Measurements from ENCODE around the gene INO80D.
"Not testable (repeated sequence)": the region's sequence is repeated elsewhere in the genome, so short reads cannot be mapped to it uniquely, and the experiment has no call there.

The INO80D gene

DNA sequence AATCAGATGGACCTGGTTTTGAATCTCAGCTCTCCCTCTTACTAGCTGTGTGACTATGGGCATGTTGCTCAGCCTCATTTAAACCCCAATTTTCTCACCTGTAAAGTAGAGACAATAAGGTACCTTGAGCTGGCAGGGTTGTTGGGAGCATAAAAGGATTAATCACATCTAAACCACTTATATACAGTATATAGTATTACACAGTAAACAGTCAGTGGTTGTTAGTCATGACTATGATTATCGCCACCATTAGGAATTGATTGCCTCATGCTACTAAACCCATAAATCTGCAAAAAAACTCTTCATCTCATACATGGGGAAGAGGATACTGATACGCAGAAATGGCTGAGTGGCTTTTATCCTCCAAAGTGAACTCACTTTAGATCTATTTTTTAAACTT, 65.8 kb downstream of the INO80D start:
- Histone ChIP-seq H3K27me3 (ENCODE audit: insufficient read depth, low read length) (no peaks in the 10 kb centered on the region), H2BK5ac (ENCODE audit: low read depth, low read length, poor library complexity) (no peak overlapping the region), H2BK12ac (ENCODE audit: low read length) (no peak overlapping the region), H3K9ac (ENCODE audit: low read length) (no peak overlapping the region), H3K4me3 (ENCODE audit: low read depth, low read length) (no peak overlapping the region), H3K4ac (ENCODE audit: low read depth, low read length) (no peak overlapping the region), H3K27ac (ENCODE audit: low read depth, low read length) (no peak overlapping the region), H2BK120ac (ENCODE audit: insufficient read depth, low read length, poor library complexity) (no peak overlapping the region), H4K8ac (ENCODE audit: low read depth, low read length) (no peak overlapping the region), H3K79me2 (ENCODE audit: control insufficient read depth, insufficient read depth, low read length, poor library complexity) (no peaks in the 10 kb centered on the region), H3K79me1 (ENCODE audit: low read length) (no peaks in the 10 kb centered on the region), H4K91ac (ENCODE audit: low read depth, low read length) (no peak overlapping the region), H3K23ac (ENCODE audit: low read length) (no peak overlapping the region), H3K4me1 (ENCODE audit: control insufficient read depth in 1 of 2, insufficient read depth in 2 of 2, low read length in 2 of 2) (no peaks in the 10 kb centered on the region), H3K4me2 (ENCODE audit: low read length) (no peak overlapping the region), H3K14ac (ENCODE audit: low read length) (no peak overlapping the region), H3K36me3 (ENCODE audit: control insufficient read depth in 1 of 2, insufficient read depth in 2 of 2, low read length in 2 of 2) (peaks cover 14 to 17% of the 10 kb centered on the region in 2 experiments), H3K18ac (ENCODE audit: low read length) (no peak overlapping the region), H3K9me3 (ENCODE audit: insufficient read depth, low read depth, low read length) (peaks cover 7% of the 10 kb centered on the region), H2AFZ (ENCODE audit: insufficient read depth, low read length, poor library complexity) (no peak overlapping the region), H4K12ac (ENCODE audit: low read depth, low read length) (no peak overlapping the region), H2AK5ac (ENCODE audit: low read length) (no peak overlapping the region)
- WGBS (ENCODE audit: extremely low coverage, insufficient coverage, insufficient read length) = no CpG with 5 or more reads among the region's 2 CpGs
- no peak for DNase-seq

DNA sequence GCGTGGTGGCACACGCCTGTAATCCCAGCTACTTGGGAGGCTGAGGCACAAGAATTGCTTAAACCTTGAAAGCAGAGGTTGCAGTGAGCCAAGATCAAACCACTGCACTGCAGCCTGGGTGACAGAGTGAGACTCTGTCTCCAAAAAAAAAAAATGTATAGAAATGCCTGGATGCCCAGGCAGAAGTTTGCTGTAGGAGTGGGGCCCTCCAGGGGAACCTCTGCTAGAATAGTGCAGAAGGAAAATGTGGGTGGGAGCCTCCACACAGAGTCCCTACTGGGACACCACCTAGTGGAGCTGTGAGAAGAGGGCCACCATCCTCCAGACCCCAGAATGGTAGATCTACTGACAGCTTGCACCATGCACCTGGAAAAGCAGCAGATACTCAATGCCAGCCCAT, 70.2 kb downstream of the INO80D start:
- H3K79me1 ChIP-seq (ENCODE audit: low read length); H3K23ac ChIP-seq (ENCODE audit: low read length); H3K4ac ChIP-seq (ENCODE audit: low read depth, low read length); DNase-seq; H3K9ac ChIP-seq (ENCODE audit: low read length); H3K4me3 ChIP-seq (ENCODE audit: low read depth, low read length); H2BK120ac ChIP-seq (ENCODE audit: insufficient read depth, low read length, poor library complexity); H3K27me3 ChIP-seq (ENCODE audit: insufficient read depth, low read length); H3K9me3 ChIP-seq (ENCODE audit: insufficient read depth, low read depth, low read length); H3K79me2 ChIP-seq (ENCODE audit: control insufficient read depth, insufficient read depth, low read length, poor library complexity); H3K4me1 ChIP-seq (ENCODE audit: control insufficient read depth in 1 of 2, insufficient read depth in 2 of 2, low read length in 2 of 2); H2AK5ac ChIP-seq (ENCODE audit: low read length); H3K18ac ChIP-seq (ENCODE audit: low read length); H4K91ac ChIP-seq (ENCODE audit: low read depth, low read length); H2BK12ac ChIP-seq (ENCODE audit: low read length); H3K4me2 ChIP-seq (ENCODE audit: low read length); H4K8ac ChIP-seq (ENCODE audit: low read depth, low read length); H2AFZ ChIP-seq (ENCODE audit: insufficient read depth, low read length, poor library complexity); H3K27ac ChIP-seq (ENCODE audit: low read depth, low read length); H2BK5ac ChIP-seq (ENCODE audit: low read depth, low read length, poor library complexity); H4K12ac ChIP-seq (ENCODE audit: low read depth, low read length); H3K14ac ChIP-seq (ENCODE audit: low read length): not testable (repeated sequence)
- peaks cover 19 to 21% of the 10 kb centered on the region in 2 experiments for H3K36me3 ChIP-seq (ENCODE audit: control insufficient read depth in 1 of 2, insufficient read depth in 2 of 2, low read length in 2 of 2)
- no CpG with 5 or more reads among the region's 2 CpGs for WGBS (ENCODE audit: extremely low coverage, insufficient coverage, insufficient read length)

DNA sequence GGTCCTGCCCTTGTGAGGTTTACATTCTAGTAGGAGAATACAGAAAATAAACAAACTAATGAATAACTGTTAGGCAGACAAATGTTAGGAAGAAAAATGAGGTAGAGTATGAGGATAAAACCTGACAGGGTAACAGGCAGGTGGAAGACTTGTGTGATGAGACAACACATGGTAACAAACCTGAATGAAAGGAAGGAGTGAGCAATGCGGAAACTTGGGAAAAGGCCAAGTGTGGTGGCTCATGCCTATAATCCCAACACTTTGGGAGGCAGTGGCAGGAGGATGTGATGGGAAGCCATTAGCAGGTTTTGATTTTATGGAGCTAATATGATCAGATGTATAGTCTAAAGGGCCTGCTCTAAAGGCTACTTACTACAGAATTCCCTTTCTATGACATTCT, 74.2 kb downstream of the INO80D start:
- Histone ChIP-seq H2BK120ac (ENCODE audit: insufficient read depth, low read length, poor library complexity) (no peak overlapping the region), H3K4me1 (ENCODE audit: control insufficient read depth in 1 of 2, insufficient read depth in 2 of 2, low read length in 2 of 2) (no peaks in the 10 kb centered on the region), H3K27me3 (ENCODE audit: insufficient read depth, low read length) (no peaks in the 10 kb centered on the region), H2BK5ac (ENCODE audit: low read depth, low read length, poor library complexity) (no peak overlapping the region), H4K8ac (ENCODE audit: low read depth, low read length) (no peak overlapping the region), H3K4ac (ENCODE audit: low read depth, low read length) (no peak overlapping the region), H3K9me3 (ENCODE audit: insufficient read depth, low read depth, low read length) (peaks cover 7% of the 10 kb centered on the region), H4K12ac (ENCODE audit: low read depth, low read length) (no peak overlapping the region), H4K91ac (ENCODE audit: low read depth, low read length) (no peak overlapping the region), H3K4me2 (ENCODE audit: low read length) (no peak overlapping the region), H3K23ac (ENCODE audit: low read length) (no peak overlapping the region), H3K14ac (ENCODE audit: low read length) (no peak overlapping the region), H3K79me2 (ENCODE audit: control insufficient read depth, insufficient read depth, low read length, poor library complexity) (no peaks in the 10 kb centered on the region), H3K36me3 (ENCODE audit: control insufficient read depth in 1 of 2, insufficient read depth in 2 of 2, low read length in 2 of 2) (peaks cover 14 to 22% of the 10 kb centered on the region in 2 experiments), H2AFZ (ENCODE audit: insufficient read depth, low read length, poor library complexity) (no peak overlapping the region), H3K9ac (ENCODE audit: low read length) (no peak overlapping the region), H2AK5ac (ENCODE audit: low read length) (no peak overlapping the region), H2BK12ac (ENCODE audit: low read length) (no peak overlapping the region), H3K79me1 (ENCODE audit: low read length) (no peaks in the 10 kb centered on the region), H3K4me3 (ENCODE audit: low read depth, low read length) (no peak overlapping the region), H3K27ac (ENCODE audit: low read depth, low read length) (no peak overlapping the region), H3K18ac (ENCODE audit: low read length) (no peak overlapping the region)
- WGBS (ENCODE audit: extremely low coverage, insufficient coverage, insufficient read length) = no CpG with 5 or more reads among the region's 1 CpG
- no peak for DNase-seq

GRCh38 chr2:206011018-206011614, 74.9 kb downstream of the INO80D start:
- Histone ChIP-seq H3K79me2 (ENCODE audit: control insufficient read depth, insufficient read depth, low read length, poor library complexity) (no peaks in the 10 kb centered on the region), H3K79me1 (ENCODE audit: low read length) (no peaks in the 10 kb centered on the region), H4K91ac (ENCODE audit: low read depth, low read length) (no peak overlapping the region), H3K27ac (ENCODE audit: low read depth, low read length) (no peak overlapping the region), H4K8ac (ENCODE audit: low read depth, low read length) (no peak overlapping the region), H3K36me3 (ENCODE audit: control insufficient read depth in 1 of 2, insufficient read depth in 2 of 2, low read length in 2 of 2) (peaks cover 10 to 22% of the 10 kb centered on the region in 2 experiments), H3K4ac (ENCODE audit: low read depth, low read length) (no peak overlapping the region), H3K4me3 (ENCODE audit: low read depth, low read length) (no peak overlapping the region), H2BK120ac (ENCODE audit: insufficient read depth, low read length, poor library complexity) (no peak overlapping the region), H3K4me2 (ENCODE audit: low read length) (no peak overlapping the region), H3K4me1 (ENCODE audit: control insufficient read depth in 1 of 2, insufficient read depth in 2 of 2, low read length in 2 of 2) (no peaks in the 10 kb centered on the region), H2AFZ (ENCODE audit: insufficient read depth, low read length, poor library complexity) (no peak overlapping the region), H3K9ac (ENCODE audit: low read length) (no peak overlapping the region), H3K18ac (ENCODE audit: low read length) (no peak overlapping the region), H2BK12ac (ENCODE audit: low read length) (no peak overlapping the region), H3K9me3 (ENCODE audit: insufficient read depth, low read depth, low read length) (peaks cover 7% of the 10 kb centered on the region), H2AK5ac (ENCODE audit: low read length) (no peak overlapping the region), H2BK5ac (ENCODE audit: low read depth, low read length, poor library complexity) (no peak overlapping the region), H3K23ac (ENCODE audit: low read length) (no peak overlapping the region), H4K12ac (ENCODE audit: low read depth, low read length) (no peak overlapping the region), H3K27me3 (ENCODE audit: insufficient read depth, low read length) (no peaks in the 10 kb centered on the region), H3K14ac (ENCODE audit: low read length) (no peak overlapping the region)
- no CpG with 5 or more reads among the region's 4 CpGs for WGBS (ENCODE audit: extremely low coverage, insufficient coverage, insufficient read length)
- no peak for DNase-seq
